Bronchial epithelial cell (primary cell): Measurements from ENCODE around the gene LIPC. TPM values are rescaled to one million over a fixed set of nuclear protein-coding genes. Genes with fewer than 3 reads are reported as not detected.

ENCODE experiments used
- DNase-seq: peaks from one replicate; pipeline ENCODE4 v3.0.0-alpha.2; 2010; ENCODE audit warnings: low read depth
- FAIRE-seq: peaks from 2 replicates; lab custom pipeline; 2011; peaks lifted over from hg19 to GRCh38; lab: Jason Lieb, UNC
- H3K27me3 ChIP-seq: 2 replicates; pipeline ENCODE4 v1.5.1; 2011; ENCODE audit warnings: low read length; ENCODE audit not compliant: control insufficient read depth, insufficient read depth
- H3K36me3 ChIP-seq: 2 replicates; pipeline ENCODE4 v1.5.1; 2011; ENCODE audit warnings: low read length; ENCODE audit not compliant: control insufficient read depth, insufficient read depth
- H3K4me3 ChIP-seq: 2 replicates; pipeline ENCODE4 v1.5.1; 2011; ENCODE audit warnings: mild to moderate bottlenecking, low read depth, low read length, control low read depth
- total RNA-seq: library from RNA; depleted of rRNA; stranded (reverse); fragments of >200 nt; gene quantifications from 2 replicates; pipeline ENCODE4 v1.2.1, GENCODE V29; 2014
- TF ChIP-seq, protein P1 (sequence below): IDR thresholded peaks from 2 replicates; pipeline ENCODE4 v1.5.1; 2011; ENCODE audit warnings: mild to moderate bottlenecking, moderate library complexity, low read length, control low read depth, inconsistent platforms; ENCODE audit not compliant: insufficient read depth, severe bottlenecking

Gene LIPC
- total RNA-seq = 0.26 TPM in 1 of 2 replicates, not detected in the other

DNA sequence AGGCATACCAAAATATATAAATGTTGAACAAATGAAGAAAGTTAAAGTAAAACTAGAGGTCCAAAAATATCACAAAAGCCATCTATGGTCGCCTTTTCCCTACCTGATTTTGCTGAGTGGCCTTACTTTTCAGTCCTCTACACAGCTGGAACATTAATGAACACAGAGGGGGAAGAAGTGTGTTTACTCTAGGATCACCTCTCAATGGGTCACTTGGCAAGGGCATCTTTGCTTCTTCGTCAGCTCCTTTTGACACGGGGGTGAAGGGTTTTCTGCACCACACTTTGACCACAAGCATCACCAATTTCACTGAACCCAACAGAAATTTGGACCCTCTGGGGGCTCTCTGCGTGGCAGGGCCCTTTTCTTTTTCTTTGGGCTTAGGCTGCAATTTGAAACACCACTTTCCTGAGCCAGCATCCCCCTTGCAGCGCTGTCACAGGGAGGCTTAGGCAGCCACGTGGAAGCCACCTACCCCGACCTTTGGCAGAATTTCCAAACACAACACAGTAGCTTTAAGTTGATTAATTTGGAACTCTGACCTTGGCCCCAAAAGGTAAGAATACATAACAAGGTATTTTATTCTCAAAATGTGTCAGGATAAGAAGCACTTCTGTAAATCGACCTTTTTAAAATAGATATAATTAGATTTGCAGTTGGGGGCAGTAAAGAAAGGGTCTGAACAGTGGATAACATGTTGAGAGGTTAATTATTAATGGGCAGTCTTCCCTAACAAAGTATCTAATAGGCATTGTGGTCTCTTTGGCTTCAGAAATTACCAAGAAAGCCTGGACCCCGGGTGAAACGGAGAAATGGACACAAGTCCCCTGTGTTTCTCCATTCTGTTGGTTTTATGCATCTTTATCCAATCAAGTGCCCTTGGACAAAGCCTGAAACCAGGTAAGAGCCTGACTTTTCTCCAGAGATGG lies at the start of gene LIPC:
Gene LIPC (plus strand): TSS at position 771 of the 929 bp plus-strand sequence. CDS start 42 bp downstream, at position 813.
- Histone ChIP-seq H3K36me3 (no peaks in the 10 kb centered on the region), H3K4me3 (no peak within 1 kb of the TSS), H3K27me3 (no peaks in the 10 kb centered on the region)
- DNase-seq (no peak), FAIRE-seq (no peak)
- TF ChIP-seq, protein P1, sequence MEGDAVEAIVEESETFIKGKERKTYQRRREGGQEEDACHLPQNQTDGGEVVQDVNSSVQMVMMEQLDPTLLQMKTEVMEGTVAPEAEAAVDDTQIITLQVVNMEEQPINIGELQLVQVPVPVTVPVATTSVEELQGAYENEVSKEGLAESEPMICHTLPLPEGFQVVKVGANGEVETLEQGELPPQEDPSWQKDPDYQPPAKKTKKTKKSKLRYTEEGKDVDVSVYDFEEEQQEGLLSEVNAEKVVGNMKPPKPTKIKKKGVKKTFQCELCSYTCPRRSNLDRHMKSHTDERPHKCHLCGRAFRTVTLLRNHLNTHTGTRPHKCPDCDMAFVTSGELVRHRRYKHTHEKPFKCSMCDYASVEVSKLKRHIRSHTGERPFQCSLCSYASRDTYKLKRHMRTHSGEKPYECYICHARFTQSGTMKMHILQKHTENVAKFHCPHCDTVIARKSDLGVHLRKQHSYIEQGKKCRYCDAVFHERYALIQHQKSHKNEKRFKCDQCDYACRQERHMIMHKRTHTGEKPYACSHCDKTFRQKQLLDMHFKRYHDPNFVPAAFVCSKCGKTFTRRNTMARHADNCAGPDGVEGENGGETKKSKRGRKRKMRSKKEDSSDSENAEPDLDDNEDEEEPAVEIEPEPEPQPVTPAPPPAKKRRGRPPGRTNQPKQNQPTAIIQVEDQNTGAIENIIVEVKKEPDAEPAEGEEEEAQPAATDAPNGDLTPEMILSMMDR = no peak

DNA sequence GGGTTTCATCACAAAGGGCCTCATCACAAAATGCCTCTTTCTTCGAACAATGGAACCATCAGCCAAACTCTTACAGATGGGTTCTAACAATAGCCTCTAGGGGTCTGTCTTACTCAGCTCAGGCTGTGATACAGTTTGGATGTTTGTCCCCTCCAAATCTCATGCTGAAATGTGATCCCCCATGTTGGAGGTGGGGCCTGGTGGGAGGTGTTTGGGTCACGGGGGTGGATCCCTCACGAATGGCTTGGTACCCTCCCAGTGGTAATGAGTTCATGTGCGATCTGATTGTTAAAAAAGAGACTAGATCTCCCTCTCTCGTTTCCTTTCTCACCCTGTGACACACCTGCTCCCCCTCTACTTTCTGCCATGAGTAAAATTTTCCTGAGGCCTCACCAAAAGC lies 47.9 kb upstream of the LIPC start:
- TF ChIP-seq, protein P1 = no peak
- no peaks in the 10 kb centered on the region for H3K27me3 ChIP-seq
- no peaks in the 10 kb centered on the region for H3K36me3 ChIP-seq
- FAIRE-seq (no peak), DNase-seq (no peak)
- H3K4me3 ChIP-seq = no peak overlapping the region

DNA sequence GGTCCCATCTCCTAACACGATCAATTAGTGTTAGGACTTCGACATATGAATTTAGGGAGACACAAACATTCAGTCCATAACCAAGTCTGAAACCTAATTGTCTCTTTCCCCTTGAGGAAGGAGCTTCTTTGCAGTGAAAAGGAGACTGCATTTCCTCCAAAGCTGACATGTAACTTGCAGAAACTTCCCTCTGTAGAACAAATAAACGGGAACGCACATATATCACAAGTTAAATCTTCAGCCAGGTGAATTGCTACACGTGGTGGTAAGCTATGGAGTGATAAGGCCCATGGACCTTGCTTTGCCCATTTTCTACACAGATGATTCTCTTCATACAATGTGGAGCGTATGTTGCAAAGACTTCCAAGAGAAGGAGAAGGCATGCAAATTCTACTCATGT lies 47.1 kb upstream of the LIPC start:
- DNase-seq (no peak), FAIRE-seq (no peak)
- TF ChIP-seq, protein P1 = no peak
- no peaks in the 10 kb centered on the region for H3K36me3 ChIP-seq
- no peaks in the 10 kb centered on the region for H3K27me3 ChIP-seq
- H3K4me3 ChIP-seq = no peak overlapping the region

DNA sequence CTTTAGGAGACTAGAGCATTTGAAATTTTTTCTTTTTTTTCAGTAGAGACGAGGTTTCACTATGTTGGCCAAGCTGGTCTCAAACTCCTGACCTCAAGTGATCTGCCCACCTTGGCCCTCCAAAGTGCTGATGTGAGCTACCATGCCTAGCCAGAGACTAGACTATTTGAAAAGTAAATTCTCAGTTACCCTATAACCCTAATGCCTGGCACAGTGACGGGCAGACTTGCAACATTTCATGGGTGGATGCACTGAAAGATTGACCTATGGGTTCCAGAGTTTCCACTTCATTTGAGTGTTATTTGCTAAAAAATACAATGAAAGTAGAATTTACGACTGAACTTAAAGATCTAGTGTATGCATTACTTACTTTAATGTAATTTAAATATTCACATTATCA lies 45.7 kb upstream of the LIPC start:
- Histone ChIP-seq H3K36me3 (no peaks in the 10 kb centered on the region), H3K4me3 (no peak overlapping the region), H3K27me3 (no peaks in the 10 kb centered on the region)
- TF ChIP-seq, protein P1 = no peak
- DNase-seq = no peak
- no peak for FAIRE-seq

DNA sequence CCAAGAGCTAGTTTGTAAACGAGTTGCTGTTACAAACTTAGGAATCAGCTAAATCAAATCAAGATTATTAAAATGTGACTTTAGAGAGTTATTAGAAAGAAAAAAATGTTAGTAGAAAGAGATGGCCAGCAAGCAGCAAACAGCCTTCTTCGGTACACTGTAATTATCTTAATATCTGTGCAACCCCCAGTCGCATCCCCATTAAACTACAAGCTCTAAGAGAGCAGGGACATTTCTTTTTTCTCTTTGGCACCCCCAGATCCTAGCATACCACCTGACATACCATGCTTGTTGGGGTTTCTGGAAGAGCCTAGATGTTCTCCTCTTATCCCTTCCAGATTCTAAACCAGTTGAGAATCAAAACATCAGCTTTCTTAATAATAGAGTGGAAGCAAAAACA lies 45.1 kb upstream of the LIPC start:
- Histone ChIP-seq H3K27me3 (no peaks in the 10 kb centered on the region), H3K4me3 (no peak overlapping the region), H3K36me3 (no peaks in the 10 kb centered on the region)
- TF ChIP-seq, protein P1 = no peak
- no peak for DNase-seq
- FAIRE-seq = no peak
